Upper lobe of left lung (tissue), 6 donors: ENCODE measurements around the gene RSRC2. TPM values are rescaled to one million over a fixed set of nuclear protein-coding genes. Genes with fewer than 3 reads are reported as not detected.

ENCODE experiments used
- ATAC-seq, 2 donors: fragments of 200-7000 bp; cut with Tn5 transposase; one replicate each; pipeline ENCODE4 v1.9.1; 2022; ENCODE audit warnings: mild to moderate bottlenecking in 2 of 2, moderate library complexity in 2 of 2; ENCODE audit not compliant: low FRiP score in 2 of 2
- DNase-seq, 2 donors: peaks; one replicate each; pipeline ENCODE4 v3.0.0-alpha.2; 2019 to 2020
- H3K27ac ChIP-seq, 4 donors: fragments of 200-600 bp; sonication (generic); one replicate each; pipeline ENCODE4 v1.5.1; 2016 to 2019
- H3K27me3 ChIP-seq, 4 donors: fragments of 200-600 bp; sonication (generic); one replicate each; pipeline ENCODE4 v1.5.1; 2017 to 2019
- H3K36me3 ChIP-seq, 4 donors: fragments of 200-600 bp; sonication (generic); one replicate each; pipeline ENCODE4 v1.5.1; 2016 to 2019
- H3K4me1 ChIP-seq, 4 donors: fragments of 200-600 bp; sonication (generic); one replicate each; pipeline ENCODE4 v1.5.1; 2018 to 2019
- H3K4me3 ChIP-seq, 4 donors: fragments of 200-600 bp; sonication (generic); one replicate each; pipeline ENCODE4 v1.5.1; 2017 to 2019; ENCODE audit warnings: mild to moderate bottlenecking in 2 of 4, moderate library complexity in 1 of 4
- H3K9me3 ChIP-seq, 4 donors: fragments of 200-600 bp; sonication (generic); one replicate each; pipeline ENCODE4 v1.5.1; 2018 to 2019
- EP300 ChIP-seq, 4 donors: sonication (generic); formaldehyde crosslinking; IDR thresholded peaks; one replicate each; pipeline ENCODE4 v1.5.1; 2017; ENCODE audit warnings: antibody characterized with exemption in 4 of 4, control low read depth in 2 of 4
- POLR2A ChIP-seq, 4 donors: fragments of 450-650 bp; IDR thresholded peaks; one replicate each; pipeline ENCODE4 v1.5.1; 2016 to 2017; ENCODE audit warnings: antibody characterized with exemption in 4 of 4, mild to moderate bottlenecking in 2 of 4
- POLR2AphosphoS5 ChIP-seq, 2 donors: sonication (generic); formaldehyde crosslinking; IDR thresholded peaks; one replicate each; pipeline ENCODE4 v1.5.1; 2017; ENCODE audit warnings: antibody characterized with exemption in 2 of 2
- WGBS, 2 donors: methylation state at CpG; one replicate each; pipeline ENCODE4 v1.1.5; 2017 to 2018; 5-methylcytosine and 5-hydroxymethylcytosine counted together
- total RNA-seq, 6 donors: library from RNA; depleted of rRNA in 4 of 6; stranded (reverse); fragments of >200 nt in 4 of 6; gene quantifications; one replicate each; pipeline versions ENCODE4 v1.1.0 to v1.2.1, GENCODE V29; 2016 to 2021
- TF ChIP-seq, protein P1 (sequence below), 6 experiments: fragments of 450-650 bp in 4 of 6; fragments of 200-600 bp in 2 of 6; sonication (generic) in 2 of 6; IDR thresholded peaks; one replicate each; pipeline ENCODE4 v1.5.1; 2016 to 2019; ENCODE audit warnings: antibody characterized with exemption in 6 of 6
- donor health status: DM: no; HTN: no; CAD: no; lungs with moderate emphysema.
- donor health status: DM: no; HTN: yes; CAD: no; lungs with severe emphysema.

The RSRC2 gene
- total RNA-seq, 6 donors from 2014 or later: 52.8 to 241 (median 88.3) TPM

- TF ChIP-seq EP300 (IDR thresholded peaks at IDR 0.05): no peak
- no peak for TF ChIP-seq POLR2A (IDR thresholded peaks at IDR 0.05)
- no peak for TF ChIP-seq POLR2AphosphoS5 (IDR thresholded peaks at IDR 0.05)
- TF ChIP-seq, protein P1, sequence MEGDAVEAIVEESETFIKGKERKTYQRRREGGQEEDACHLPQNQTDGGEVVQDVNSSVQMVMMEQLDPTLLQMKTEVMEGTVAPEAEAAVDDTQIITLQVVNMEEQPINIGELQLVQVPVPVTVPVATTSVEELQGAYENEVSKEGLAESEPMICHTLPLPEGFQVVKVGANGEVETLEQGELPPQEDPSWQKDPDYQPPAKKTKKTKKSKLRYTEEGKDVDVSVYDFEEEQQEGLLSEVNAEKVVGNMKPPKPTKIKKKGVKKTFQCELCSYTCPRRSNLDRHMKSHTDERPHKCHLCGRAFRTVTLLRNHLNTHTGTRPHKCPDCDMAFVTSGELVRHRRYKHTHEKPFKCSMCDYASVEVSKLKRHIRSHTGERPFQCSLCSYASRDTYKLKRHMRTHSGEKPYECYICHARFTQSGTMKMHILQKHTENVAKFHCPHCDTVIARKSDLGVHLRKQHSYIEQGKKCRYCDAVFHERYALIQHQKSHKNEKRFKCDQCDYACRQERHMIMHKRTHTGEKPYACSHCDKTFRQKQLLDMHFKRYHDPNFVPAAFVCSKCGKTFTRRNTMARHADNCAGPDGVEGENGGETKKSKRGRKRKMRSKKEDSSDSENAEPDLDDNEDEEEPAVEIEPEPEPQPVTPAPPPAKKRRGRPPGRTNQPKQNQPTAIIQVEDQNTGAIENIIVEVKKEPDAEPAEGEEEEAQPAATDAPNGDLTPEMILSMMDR (IDR thresholded peaks at IDR 0.05): no peak
- DNase-seq: no peak
Observed at GRCh38 chr12:122520676-122521075, 6.1 kb downstream of the RSRC2 start.

GRCh38 chr12:122519418-122519817, 7.3 kb downstream of the RSRC2 start:
- H3K4me1 ChIP-seq: peaks cover 21 to 33% (median 28%) of the 10 kb centered on the region in 4 donors
- TF ChIP-seq, protein P1 (IDR thresholded peaks at IDR 0.05): no peak
- TF ChIP-seq EP300 (IDR thresholded peaks at IDR 0.05) (no peak), POLR2A (IDR thresholded peaks at IDR 0.05) (no peak), POLR2AphosphoS5 (IDR thresholded peaks at IDR 0.05) (no peak)
- H3K9me3 ChIP-seq: no peaks in the 10 kb centered on the region
- WGBS, 2 donors: 91 to 94% methylated on average over 1 of the region's 1 CpG
- peaks cover 64 to 81% (median 69%) of the 10 kb centered on the region in 4 donors for H3K36me3 ChIP-seq
- DNase-seq (no peak), ATAC-seq (no peak)
- H3K27me3 ChIP-seq: no peaks in the 10 kb centered on the region
- H3K4me3 ChIP-seq: no peak overlapping the region
- H3K27ac ChIP-seq: no peak overlapping the region

More at GRCh38 chr12:122520676-122521075, 6.1 kb downstream of the RSRC2 start:
- WGBS, 2 donors: 95 to 96% methylated on average over 4 of the region's 4 CpGs
- no peaks in the 10 kb centered on the region for H3K27me3 ChIP-seq
- H3K4me1 ChIP-seq: peaks cover 31 to 42% (median 37%) of the 10 kb centered on the region in 4 donors
- peaks cover 52 to 77% (median 60%) of the 10 kb centered on the region in 4 donors for H3K36me3 ChIP-seq
- no peak overlapping the region for H3K27ac ChIP-seq
- ATAC-seq: no peak
- no peak overlapping the region for H3K4me3 ChIP-seq
- H3K9me3 ChIP-seq: no peaks in the 10 kb centered on the region

DNA sequence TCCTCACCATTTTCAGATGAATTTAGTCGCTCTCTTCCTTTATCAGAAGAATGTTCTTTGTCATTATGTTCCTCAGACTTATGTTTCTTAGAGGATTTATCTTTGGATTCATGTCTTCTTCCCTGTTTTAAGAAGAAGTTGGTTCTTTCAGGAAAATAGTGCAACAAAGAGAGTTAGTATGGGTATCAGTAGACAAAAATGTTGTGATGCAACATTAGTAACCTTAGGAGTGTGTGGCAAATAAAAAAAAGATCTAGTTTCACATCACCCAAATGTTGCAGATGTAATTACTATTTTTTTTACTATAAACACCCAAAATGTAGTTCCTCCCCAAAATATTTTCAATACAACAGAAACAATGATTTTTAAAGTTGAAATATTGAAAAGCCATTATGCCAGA, 7.8 kb downstream of the RSRC2 start:
- peaks cover 64 to 85% (median 72%) of the 10 kb centered on the region in 4 donors for H3K36me3 ChIP-seq
- TF ChIP-seq EP300 (IDR thresholded peaks at IDR 0.05) (no peak), POLR2A (IDR thresholded peaks at IDR 0.05) (no peak), POLR2AphosphoS5 (IDR thresholded peaks at IDR 0.05) (no peak)
- TF ChIP-seq, protein P1 (IDR thresholded peaks at IDR 0.05): no peak
- peaks cover 18 to 28% (median 23%) of the 10 kb centered on the region in 4 donors for H3K4me1 ChIP-seq
- H3K27ac ChIP-seq: no peak overlapping the region
- no peak for DNase-seq
- no peaks in the 10 kb centered on the region for H3K27me3 ChIP-seq
- ATAC-seq: no peak
- no peak overlapping the region for H3K4me3 ChIP-seq
- no peaks in the 10 kb centered on the region for H3K9me3 ChIP-seq
- WGBS, 2 donors: 92 to 100% methylated on average over 1 of the region's 1 CpG

DNA sequence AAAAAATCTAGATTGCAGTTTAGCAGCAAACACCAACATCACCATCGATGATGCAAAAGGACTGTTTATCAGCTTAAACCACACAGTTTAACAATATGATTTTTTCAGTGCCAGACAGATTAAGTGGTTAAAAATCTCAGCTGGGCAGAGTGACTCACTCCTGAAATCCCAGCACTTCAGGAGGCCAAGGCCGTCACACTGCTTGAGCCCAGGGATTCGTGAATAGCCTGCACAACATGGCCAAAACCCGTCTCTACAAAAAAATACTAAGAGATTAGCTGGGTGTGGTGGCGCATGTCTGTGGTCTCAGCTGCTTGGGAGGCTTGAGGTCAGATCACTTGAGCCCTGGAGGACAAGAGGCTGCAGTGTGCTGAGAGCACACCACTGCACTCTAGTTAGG, 8.9 kb downstream of the RSRC2 start:
- Histone ChIP-seq H3K4me3 (no peak overlapping the region), H3K27ac (no peak overlapping the region), H3K27me3 (no peaks in the 10 kb centered on the region), H3K4me1 (peaks cover 7 to 18% (median 12%) of the 10 kb centered on the region in 4 donors), H3K9me3 (no peaks in the 10 kb centered on the region), H3K36me3 (peaks cover 71 to 95% (median 81%) of the 10 kb centered on the region in 4 donors)
- WGBS, 2 donors: 62 to 72% methylated on average over 5 of the region's 5 CpGs
- DNase-seq (no peak), ATAC-seq (peak in 1 of 2 donors; percentile 82)
- TF ChIP-seq, protein P1 (IDR thresholded peaks at IDR 0.05): no peak
- TF ChIP-seq POLR2AphosphoS5 (IDR thresholded peaks at IDR 0.05) (no peak), POLR2A (IDR thresholded peaks at IDR 0.05) (no peak), EP300 (IDR thresholded peaks at IDR 0.05) (no peak)
